Measurements from ENCODE around the gene VTCN1. TPM values are rescaled to one million over a fixed set of nuclear protein-coding genes. Genes with fewer than 3 reads are reported as not detected.
A peak's percentile ranks its signal among the peaks of the same experiment; 100 is the strongest.

Gene VTCN1
- total RNA-seq, 1 experiment from 2014 or later, result 0.17 TPM

DNA sequence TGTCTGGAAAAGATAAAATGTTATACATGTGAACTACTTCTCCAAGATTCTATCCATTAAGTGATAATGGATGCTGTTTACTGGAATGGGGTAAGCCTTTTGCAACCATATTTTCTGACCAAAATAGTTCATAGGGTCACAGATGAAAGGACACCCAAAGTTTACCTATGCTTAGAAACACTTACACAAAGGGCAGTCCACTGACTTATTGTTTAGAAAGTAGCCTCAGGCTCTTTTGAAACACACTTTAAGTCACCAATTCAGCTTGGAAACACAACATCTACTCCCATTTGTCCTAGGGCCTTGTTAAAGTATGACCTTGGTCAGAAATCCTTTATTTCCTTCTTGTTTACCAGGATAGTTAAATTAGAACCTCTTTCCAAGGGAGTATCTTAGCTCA lies 28.7 kb upstream of the VTCN1 start (continued):
- TF ChIP-seq, protein P1, sequence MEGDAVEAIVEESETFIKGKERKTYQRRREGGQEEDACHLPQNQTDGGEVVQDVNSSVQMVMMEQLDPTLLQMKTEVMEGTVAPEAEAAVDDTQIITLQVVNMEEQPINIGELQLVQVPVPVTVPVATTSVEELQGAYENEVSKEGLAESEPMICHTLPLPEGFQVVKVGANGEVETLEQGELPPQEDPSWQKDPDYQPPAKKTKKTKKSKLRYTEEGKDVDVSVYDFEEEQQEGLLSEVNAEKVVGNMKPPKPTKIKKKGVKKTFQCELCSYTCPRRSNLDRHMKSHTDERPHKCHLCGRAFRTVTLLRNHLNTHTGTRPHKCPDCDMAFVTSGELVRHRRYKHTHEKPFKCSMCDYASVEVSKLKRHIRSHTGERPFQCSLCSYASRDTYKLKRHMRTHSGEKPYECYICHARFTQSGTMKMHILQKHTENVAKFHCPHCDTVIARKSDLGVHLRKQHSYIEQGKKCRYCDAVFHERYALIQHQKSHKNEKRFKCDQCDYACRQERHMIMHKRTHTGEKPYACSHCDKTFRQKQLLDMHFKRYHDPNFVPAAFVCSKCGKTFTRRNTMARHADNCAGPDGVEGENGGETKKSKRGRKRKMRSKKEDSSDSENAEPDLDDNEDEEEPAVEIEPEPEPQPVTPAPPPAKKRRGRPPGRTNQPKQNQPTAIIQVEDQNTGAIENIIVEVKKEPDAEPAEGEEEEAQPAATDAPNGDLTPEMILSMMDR (IDR thresholded peaks at IDR 0.05 in 2 of 3, conservative IDR thresholded peaks at IDR 0.05 in 1 of 3; ENCODE audit: borderline replicate concordance in 1 of 3, insufficient read depth in 1 of 3, low read depth in 2 of 3, low read length in 2 of 3), result no peak
- no peak for TF ChIP-seq TCF7L2 (IDR thresholded peaks at IDR 0.05; ENCODE audit: borderline replicate concordance, extremely low read depth, insufficient read depth, insufficient read length)
- TF ChIP-seq FOSL1 (IDR thresholded peaks at IDR 0.05; ENCODE audit: low read depth), result no peak
- TF ChIP-seq CEBPB (IDR thresholded peaks at IDR 0.05; ENCODE audit: low read depth), result no peak
- TF ChIP-seq EZH2 (IDR thresholded peaks at IDR 0.05), result no peak
- no peak for TF ChIP-seq EZH2phosphoT487 (IDR thresholded peaks at IDR 0.05; ENCODE audit: borderline replicate concordance)
- TF ChIP-seq POLR2A (IDR thresholded peaks at IDR 0.05; ENCODE audit: borderline replicate concordance, extremely low read depth, insufficient read depth, insufficient read length), result no peak

DNA sequence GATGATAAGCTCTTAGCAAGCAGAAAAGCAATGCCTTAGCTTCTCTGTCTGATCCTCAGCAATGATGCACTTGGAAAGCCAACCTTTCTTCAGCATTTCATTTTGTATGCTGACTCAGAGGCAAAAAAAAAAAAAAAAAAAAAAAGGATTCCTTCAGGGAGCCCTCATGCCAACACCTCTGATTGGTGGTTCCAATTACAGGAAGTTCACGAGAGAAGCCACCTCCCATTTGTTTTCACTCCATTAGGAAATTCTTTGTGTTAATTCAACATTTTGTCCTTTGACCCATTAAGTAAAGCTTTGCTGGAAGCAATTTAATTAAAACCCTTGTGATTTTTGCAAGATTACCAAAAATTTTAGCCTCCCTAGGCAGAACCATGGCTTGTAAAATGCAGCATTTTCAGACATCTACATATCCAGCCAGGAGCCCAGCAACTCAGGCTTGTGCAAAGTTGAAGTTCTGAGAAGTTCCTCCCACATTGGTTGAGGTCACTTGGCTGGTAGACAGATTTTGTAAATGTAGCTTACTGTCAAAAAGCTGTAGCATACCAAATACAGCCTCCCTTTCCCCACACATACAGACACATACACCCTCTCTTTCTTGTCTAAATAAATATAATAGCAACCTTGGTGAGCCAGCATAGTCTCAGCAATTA lies 27.1 kb upstream of the VTCN1 start:
- ChIA-PET RAD21 (ENCODE audit: low non-redundant PET in 1 of 2, low total read pairs in 2 of 2, uncharacterized antibody in 2 of 2, unreplicated experiment in 2 of 2) (no interaction called here), CTCF (no interaction called here), POLR2A (interaction anchor here (0.5 kb wide), 1 partner anchor 14 kb away, joined by 3 read pairs; no protein-coding TSS in a partner anchor)
- no peaks in the 10 kb centered on the region for H3K27me3 ChIP-seq (ENCODE audit: insufficient read depth, low read length)
- H2AFZ ChIP-seq (ENCODE audit: low read depth, low read length, poor library complexity, severe bottlenecking), result peak overlapping the region; percentile 16
- intact Hi-C loops (cut with micrococcal nuclease), result no loop called here
- H3K9me2 ChIP-seq (ENCODE audit: insufficient read depth), result no peaks in the 10 kb centered on the region
- no TSS peak for BruUV-seq (replicated peaks)
- TF ChIP-seq SIN3A (IDR thresholded peaks at IDR 0.05; ENCODE audit: low read depth), result no peak
- TF ChIP-seq, protein P2, sequence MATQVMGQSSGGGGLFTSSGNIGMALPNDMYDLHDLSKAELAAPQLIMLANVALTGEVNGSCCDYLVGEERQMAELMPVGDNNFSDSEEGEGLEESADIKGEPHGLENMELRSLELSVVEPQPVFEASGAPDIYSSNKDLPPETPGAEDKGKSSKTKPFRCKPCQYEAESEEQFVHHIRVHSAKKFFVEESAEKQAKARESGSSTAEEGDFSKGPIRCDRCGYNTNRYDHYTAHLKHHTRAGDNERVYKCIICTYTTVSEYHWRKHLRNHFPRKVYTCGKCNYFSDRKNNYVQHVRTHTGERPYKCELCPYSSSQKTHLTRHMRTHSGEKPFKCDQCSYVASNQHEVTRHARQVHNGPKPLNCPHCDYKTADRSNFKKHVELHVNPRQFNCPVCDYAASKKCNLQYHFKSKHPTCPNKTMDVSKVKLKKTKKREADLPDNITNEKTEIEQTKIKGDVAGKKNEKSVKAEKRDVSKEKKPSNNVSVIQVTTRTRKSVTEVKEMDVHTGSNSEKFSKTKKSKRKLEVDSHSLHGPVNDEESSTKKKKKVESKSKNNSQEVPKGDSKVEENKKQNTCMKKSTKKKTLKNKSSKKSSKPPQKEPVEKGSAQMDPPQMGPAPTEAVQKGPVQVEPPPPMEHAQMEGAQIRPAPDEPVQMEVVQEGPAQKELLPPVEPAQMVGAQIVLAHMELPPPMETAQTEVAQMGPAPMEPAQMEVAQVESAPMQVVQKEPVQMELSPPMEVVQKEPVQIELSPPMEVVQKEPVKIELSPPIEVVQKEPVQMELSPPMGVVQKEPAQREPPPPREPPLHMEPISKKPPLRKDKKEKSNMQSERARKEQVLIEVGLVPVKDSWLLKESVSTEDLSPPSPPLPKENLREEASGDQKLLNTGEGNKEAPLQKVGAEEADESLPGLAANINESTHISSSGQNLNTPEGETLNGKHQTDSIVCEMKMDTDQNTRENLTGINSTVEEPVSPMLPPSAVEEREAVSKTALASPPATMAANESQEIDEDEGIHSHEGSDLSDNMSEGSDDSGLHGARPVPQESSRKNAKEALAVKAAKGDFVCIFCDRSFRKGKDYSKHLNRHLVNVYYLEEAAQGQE (IDR thresholded peaks at IDR 0.05; ENCODE audit: low read depth), result no peak
- no peaks in the 10 kb centered on the region for H3K79me2 ChIP-seq (ENCODE audit: insufficient read depth, low read length)
- no peaks in the 10 kb centered on the region for H4K20me1 ChIP-seq (ENCODE audit: insufficient read depth)
- ATAC-seq, result no peak
- no peaks in the 10 kb centered on the region for H3K4me1 ChIP-seq (ENCODE audit: control insufficient read depth in 1 of 2, insufficient read depth in 2 of 2, low read length in 2 of 2)
- no peak overlapping the region for H3K4me3 ChIP-seq (replicated peaks in 1 of 2; ENCODE audit: low read depth in 1 of 2, low read length in 2 of 2)
- H3K9ac ChIP-seq (ENCODE audit: low read length), result no peak overlapping the region
- no peak overlapping the region for H3K27ac ChIP-seq (ENCODE audit: low read depth, low read length)
- no peak overlapping the region for H3K4me2 ChIP-seq (ENCODE audit: low read length)
- no peaks in the 10 kb centered on the region for H3K36me3 ChIP-seq (ENCODE audit: control insufficient read depth in 1 of 2, insufficient read depth in 2 of 2, low read length in 2 of 2)
- no peak for DNase-seq (ENCODE audit: low read depth, low spot score)
- H3K9me3 ChIP-seq (ENCODE audit: control insufficient read depth in 1 of 2, insufficient read depth in 1 of 2, low read depth in 1 of 2, low read length in 2 of 2), result no peaks in the 10 kb centered on the region
